Measurements from ENCODE around the gene KRT7.

DNA sequence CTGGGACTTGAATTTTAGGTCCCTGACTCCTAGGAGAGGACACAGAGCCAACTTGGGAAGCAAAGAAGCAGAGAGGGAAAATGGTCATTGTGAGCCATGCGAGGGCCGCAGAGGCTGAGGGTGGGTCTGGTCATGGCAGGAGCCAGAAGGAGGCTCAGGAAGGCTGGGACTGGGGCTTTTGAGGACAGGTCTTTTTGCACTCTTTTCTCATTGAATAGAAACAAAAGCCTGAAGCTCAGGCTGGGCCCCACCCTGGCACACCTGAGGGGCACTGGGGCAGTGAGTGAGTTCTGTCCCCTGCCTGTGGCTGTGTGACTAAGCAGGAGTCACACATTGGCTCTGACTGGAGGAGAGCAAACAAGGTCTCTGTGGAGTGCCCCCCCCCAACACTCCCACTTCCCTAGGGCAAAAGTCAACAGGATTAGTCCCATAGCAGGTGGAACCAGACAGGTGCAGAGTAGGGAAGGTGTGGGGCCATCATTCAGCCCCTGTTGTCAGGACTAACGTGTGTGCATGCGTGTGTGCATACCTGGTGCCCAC lies 2.8 kb downstream of the KRT7 start:
- TF ChIP-seq, protein P1, sequence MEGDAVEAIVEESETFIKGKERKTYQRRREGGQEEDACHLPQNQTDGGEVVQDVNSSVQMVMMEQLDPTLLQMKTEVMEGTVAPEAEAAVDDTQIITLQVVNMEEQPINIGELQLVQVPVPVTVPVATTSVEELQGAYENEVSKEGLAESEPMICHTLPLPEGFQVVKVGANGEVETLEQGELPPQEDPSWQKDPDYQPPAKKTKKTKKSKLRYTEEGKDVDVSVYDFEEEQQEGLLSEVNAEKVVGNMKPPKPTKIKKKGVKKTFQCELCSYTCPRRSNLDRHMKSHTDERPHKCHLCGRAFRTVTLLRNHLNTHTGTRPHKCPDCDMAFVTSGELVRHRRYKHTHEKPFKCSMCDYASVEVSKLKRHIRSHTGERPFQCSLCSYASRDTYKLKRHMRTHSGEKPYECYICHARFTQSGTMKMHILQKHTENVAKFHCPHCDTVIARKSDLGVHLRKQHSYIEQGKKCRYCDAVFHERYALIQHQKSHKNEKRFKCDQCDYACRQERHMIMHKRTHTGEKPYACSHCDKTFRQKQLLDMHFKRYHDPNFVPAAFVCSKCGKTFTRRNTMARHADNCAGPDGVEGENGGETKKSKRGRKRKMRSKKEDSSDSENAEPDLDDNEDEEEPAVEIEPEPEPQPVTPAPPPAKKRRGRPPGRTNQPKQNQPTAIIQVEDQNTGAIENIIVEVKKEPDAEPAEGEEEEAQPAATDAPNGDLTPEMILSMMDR (IDR thresholded peaks at IDR 0.05), result no peak
- TF ChIP-seq EP300 (IDR thresholded peaks at IDR 0.05), result no peak
- TF ChIP-seq POLR2A (IDR thresholded peaks at IDR 0.05), result no peak

Measured in tibial nerve (tissue), 4 donors.